HuH-7.5 (cell line): ENCODE data around the gene PPIAL4G.
"Not testable (repeated sequence)": the region's sequence is repeated elsewhere in the genome, so short reads cannot be mapped to it uniquely, and the experiment has no call there.

Experiments used
- DNase-seq: peaks from one replicate; pipeline ENCODE4 v3.0.0; 2011; ENCODE audit warnings: low spot score

The PPIAL4G gene

GRCh38 chr1:148483029-148483428 is at the start of gene PPIAL4G:
Gene PPIAL4G, minus strand, starts transcription at chr1:148483302. Its CDS starts 50 bp downstream, at chr1:148483252.
- DNase-seq = not testable (repeated sequence)

DNA sequence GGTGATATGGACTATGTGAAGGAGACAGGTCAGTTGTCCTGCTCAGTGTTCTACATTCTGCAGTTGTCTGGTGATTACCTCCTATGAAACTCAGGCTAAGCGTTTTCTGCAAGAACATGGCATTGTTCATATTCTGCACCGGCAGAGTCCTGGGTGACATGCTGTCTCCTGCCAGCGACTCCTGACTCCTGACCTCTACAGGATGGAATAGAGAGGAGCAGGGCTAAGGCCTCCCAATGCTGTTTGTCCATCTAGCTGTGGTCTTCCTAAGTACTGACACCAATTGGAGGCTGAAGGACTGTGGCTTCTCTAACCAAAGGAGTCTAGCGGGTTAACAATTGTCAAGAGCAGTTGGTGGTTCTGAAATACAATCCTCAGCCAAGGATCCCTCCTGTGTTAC is 49.1 kb upstream of the PPIAL4G start:
- not testable (repeated sequence) for DNase-seq

- DNase-seq = not testable (repeated sequence)
Observed at GRCh38 chr1:148529101-148529567, 46.0 kb upstream of the PPIAL4G start.

- not testable (repeated sequence) for DNase-seq
Observed at GRCh38 chr1:148528591-148528990, 45.5 kb upstream of the PPIAL4G start.

- DNase-seq = not testable (repeated sequence)
Observed at GRCh38 chr1:148526587-148526986, 43.5 kb upstream of the PPIAL4G start.

DNA sequence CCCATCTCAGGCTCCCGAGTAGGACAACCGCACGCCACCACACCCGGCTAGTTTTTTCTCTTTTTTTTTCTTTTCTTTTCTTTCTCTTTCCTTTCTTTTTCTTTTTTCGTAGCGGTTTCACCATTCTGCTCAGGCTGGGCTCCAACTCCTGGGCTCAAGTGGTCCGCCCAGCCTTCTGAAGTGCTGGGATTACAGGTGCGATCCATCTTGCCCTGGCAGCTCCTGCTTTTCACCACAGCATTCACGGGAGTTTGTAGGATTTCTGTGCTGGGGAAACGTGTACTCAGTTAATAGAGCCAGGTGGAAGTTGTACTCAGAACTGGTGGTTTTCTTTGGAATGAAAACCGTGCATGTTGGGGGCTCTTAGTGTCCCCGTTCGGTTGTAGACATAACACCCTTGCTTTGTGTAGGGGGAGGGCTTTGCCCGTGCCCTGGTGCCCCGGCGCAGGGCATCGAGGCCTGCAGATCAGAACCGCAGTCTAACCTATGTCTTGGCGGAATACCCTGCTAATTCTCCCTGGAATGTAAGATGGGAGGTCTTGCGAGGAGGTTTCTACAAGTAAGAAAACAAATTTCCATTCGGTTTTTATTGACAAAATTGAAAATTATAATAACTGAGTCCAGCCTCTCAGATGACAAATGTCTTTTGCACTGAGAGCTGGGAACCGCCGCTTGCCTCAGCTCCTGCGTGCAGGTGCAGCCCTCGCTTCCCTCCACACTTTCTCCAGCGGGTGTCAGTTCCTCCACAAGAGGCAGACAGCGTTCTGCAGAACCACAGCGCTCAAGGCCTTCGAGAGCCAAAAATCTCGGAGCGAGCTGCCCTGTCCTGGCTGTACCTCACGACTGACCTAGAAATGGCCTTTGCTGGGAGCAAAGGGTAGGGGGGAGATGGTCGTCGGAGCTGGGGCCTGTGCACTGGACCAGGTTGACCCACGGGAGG is 40.4 kb upstream of the PPIAL4G start:
- not testable (repeated sequence) for DNase-seq

- not testable (repeated sequence) for DNase-seq
Observed at GRCh38 chr1:148522561-148523204, 39.6 kb upstream of the PPIAL4G start.

DNA sequence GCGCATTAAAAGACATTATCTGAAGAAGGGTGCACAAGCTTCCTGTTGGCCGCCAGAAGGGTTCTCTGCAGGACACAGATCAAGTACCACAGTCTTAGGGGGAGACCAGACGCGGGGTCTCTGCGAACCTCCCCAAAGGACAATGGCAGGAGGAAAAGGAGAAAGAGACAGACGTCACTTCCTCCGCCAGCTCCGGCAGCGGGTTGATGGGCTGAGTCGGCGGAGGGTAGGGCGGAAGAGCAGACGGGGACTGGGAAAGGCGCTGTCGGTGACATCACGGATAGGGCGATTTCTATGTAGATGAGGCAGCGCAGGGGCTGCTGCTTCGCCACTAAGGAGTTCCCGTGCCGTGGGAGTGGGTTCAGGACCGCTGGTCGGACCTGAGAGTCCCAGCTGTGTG is 39.0 kb upstream of the PPIAL4G start:
- not testable (repeated sequence) for DNase-seq

DNA sequence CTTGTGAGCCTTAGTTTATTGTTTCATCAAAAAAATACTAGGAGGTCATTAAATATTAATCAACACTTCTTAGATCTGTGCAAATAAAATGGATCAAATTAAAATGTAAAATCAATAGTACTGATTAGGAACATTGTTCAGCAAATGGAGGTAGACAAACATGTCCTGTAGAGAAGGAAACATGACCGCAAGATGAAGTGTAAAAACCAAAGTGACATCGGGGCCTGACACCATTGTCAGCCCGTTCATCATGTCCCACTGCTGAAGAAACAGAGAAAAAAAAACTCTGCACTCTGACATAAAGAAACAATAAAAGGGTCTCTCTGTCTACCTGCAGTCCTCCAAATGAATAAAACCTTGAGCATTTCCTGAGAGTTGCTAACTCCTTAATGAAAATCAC is 31.2 kb upstream of the PPIAL4G start:
- DNase-seq = not testable (repeated sequence)

DNA sequence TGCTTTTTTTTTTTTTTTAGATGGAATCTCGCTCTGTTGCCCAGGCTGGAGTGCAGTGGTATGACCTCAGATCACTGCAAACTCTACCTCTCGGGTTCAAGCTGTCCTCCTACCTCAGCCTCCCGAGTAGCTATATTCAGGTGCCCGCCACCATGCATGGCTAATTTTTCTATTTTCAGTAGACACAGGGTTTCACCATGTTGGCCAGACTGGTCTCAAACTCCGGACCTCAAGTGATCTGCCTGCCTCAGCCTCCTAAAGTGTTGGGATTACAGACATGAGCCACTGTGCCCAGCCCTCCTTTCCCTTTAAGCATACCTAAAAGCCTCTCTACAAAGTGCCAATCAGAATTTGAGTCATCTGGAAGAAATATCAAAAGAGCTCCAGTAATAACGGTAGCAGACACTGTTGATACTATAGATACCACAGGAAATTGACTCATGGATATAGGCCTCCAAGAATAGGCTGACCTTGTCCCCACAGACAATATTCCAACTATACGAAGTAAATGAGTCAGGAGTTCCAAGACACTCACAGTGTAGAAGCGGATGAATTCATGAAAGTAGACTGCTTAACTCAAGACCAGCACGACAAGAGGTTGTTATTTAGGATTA is 29.6 kb upstream of the PPIAL4G start:
- not testable (repeated sequence) for DNase-seq

DNA sequence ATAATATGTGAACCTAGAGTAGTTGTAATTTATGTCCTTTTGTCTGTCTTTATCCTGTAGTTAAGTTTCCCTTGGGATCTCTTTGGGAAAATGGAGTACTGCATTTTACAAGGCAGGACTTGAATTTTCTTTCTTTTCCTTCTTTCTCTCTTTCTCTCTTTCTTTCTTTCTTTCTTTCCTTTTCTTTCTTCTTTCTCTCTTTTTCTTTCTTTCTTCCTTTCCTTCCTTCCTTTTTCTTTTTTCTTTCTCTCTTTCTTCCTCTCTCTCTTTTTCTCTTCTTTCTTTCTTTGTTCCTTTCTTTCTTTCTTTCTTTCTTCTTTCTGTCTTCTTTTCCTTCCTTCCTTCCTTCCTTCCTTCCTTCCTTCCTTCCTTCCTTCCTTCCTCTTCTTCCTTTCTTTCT is 10.8 kb upstream of the PPIAL4G start:
- DNase-seq = not testable (repeated sequence)

DNA sequence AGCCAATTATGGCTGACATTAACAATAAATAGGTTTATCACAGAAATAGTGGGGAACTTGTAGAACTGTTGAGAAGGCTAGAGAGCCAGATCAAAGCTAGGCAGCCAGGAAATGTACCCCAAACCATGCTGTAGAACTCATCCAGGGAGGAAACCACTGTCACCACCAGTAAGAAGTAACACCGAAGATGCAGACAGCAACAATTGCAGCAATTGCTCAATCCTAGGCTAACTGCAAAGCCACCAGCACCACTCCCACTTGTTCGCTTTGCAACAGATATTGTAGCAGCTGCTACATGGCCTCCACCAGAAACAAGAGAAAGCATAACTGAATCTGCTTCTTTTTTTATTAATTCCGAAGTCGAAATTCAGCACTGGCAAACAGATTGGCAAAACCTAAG is 2.0 kb downstream of the PPIAL4G start:
- not testable (repeated sequence) for DNase-seq

DNA sequence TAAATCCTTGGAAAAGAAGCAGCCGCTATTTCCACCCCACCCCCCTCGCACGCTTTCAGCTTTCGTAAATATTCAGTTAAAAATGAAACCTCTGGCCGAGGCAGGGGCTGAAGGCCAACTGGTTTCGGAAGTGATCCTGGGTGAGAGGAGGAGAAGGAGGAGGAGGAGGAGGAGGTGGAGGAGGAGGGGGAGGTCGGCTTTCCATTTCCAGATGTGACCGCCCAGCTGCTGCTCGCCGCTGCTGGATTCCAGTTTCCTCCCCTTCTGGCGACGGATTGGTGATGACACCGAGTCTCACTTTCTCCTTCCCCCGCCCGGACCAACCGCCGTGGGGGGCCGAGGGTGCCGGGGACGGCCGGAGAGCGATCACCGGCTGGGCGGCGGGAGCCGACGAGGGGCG is 23.4 kb downstream of the PPIAL4G start:
- not testable (repeated sequence) for DNase-seq

- DNase-seq = not testable (repeated sequence)
Observed at GRCh38 chr1:148458901-148459581, 24.1 kb downstream of the PPIAL4G start.

GRCh38 chr1:148458398-148458797 is 24.7 kb downstream of the PPIAL4G start:
- DNase-seq = not testable (repeated sequence)

DNA sequence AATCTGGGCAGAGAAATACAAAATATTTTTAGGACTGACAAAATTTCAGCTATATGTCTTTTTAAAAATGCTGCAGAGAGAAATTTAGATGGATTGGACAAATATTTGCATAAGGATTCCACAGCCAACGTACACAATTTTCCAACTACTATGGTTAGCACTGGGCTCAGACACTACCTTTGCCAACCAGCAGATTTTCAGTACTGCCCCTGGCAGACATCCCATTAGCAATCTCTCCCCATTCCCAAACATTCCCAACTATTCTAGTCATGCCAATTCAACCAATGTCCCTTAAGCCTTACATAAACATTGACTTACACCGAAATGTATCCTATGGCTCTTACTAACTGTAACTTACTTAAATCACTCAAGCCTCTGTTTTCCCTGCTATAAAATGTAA is 30.3 kb downstream of the PPIAL4G start:
- not testable (repeated sequence) for DNase-seq

- not testable (repeated sequence) for DNase-seq
Observed at GRCh38 chr1:148439654-148440325, 43.3 kb downstream of the PPIAL4G start.

DNA sequence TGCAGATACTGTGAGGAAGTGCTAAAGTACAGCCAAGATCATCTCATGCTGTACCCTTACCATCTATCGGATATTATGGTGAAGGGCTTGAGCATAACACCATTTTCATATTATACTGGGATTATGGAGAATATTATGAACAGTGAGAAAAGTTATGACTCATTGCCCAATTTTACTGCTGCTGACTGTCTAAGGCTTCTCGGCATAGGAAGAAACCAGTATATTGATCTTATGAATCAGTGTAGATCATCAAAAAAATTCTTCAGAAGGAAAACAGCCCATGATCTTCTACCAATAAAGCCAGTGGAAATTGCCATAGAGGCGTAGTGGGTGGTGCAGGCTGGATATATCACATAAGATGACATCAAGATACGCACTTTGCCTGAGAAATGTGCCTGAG is 47.7 kb downstream of the PPIAL4G start:
- DNase-seq = no peak

GRCh38 chr1:148434832-148435231 is 48.3 kb downstream of the PPIAL4G start:
- no peak for DNase-seq

DNA sequence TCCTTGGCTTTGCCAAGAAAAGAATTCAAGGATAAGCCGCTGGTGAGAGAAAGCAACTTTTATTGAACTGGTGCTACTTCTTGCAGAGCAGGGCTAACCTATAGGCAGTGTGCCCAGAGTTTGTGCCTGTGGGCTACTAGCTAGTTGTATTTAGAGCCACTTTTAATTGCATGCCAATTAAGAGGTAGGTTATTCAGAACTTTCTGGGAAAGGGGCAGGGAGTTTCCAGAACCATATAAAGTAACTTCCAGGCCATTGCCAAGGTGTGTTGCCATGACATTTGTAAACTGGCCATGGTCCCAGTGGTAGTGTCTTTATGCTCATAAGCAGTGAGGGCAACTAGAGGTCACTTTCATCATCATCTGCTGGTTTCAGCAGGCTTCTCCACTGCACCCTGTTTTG is 50.2 kb downstream of the PPIAL4G start:
- DNase-seq = not testable (repeated sequence)
